Hepatocyte (in vitro differentiated cells): ENCODE results near the gene SLC9A3. TPM values are rescaled to one million over a fixed set of nuclear protein-coding genes. Genes with fewer than 3 reads are reported as not detected.

Experiments used
- DNase-seq: peaks from one replicate; pipeline ENCODE4 v3.0.0-alpha.2; 2016; ENCODE audit warnings: low spot score
- H2AFZ ChIP-seq: fragments of 200-600 bp; sonication (generic); 2 replicates; pipeline ENCODE4 v1.6.0; 2016; ENCODE audit warnings: antibody characterized with exemption, mild to moderate bottlenecking
- H3K27ac ChIP-seq: fragments of 200-600 bp; sonication (generic); 2 replicates; pipeline ENCODE4 v1.5.1; 2016; ENCODE audit warnings: mild to moderate bottlenecking
- H3K27me3 ChIP-seq: fragments of 200-600 bp; sonication (generic); 2 replicates; pipeline ENCODE4 v1.6.1; 2016
- H3K36me3 ChIP-seq: fragments of 200-600 bp; sonication (generic); replicated peaks from 2 replicates; pipeline ENCODE4 v1.5.1; 2016; ENCODE audit warnings: low read depth; ENCODE audit not compliant: insufficient read depth
- H3K4me1 ChIP-seq: fragments of 200-600 bp; sonication (generic); 2 replicates; pipeline ENCODE4 v1.5.1; 2016; ENCODE audit warnings: mild to moderate bottlenecking, moderate library complexity; ENCODE audit not compliant: insufficient read depth
- H3K4me2 ChIP-seq: fragments of 200-600 bp; sonication (generic); 2 replicates; pipeline ENCODE4 v1.6.0; 2016
- H3K4me3 ChIP-seq: fragments of 200-600 bp; sonication (generic); 2 replicates; pipeline ENCODE4 v1.5.1; 2016; ENCODE audit warnings: mild to moderate bottlenecking
- H3K79me2 ChIP-seq: fragments of 200-600 bp; sonication (generic); 2 replicates; pipeline ENCODE4 v1.6.0; 2017; ENCODE audit warnings: mild to moderate bottlenecking
- H3K9me2 ChIP-seq: fragments of 200-600 bp; sonication (generic); replicated peaks from 2 replicates; pipeline ENCODE4 v1.6.0; 2017; ENCODE audit warnings: mild to moderate bottlenecking; ENCODE audit not compliant: insufficient read depth
- H3K9me3 ChIP-seq: fragments of 200-600 bp; sonication (generic); 2 replicates; pipeline ENCODE4 v1.5.1; 2016; ENCODE audit warnings: low read depth, mild to moderate bottlenecking
- H4K20me1 ChIP-seq: fragments of 200-600 bp; sonication (generic); 2 replicates; pipeline ENCODE4 v1.6.0; 2016; ENCODE audit warnings: mild to moderate bottlenecking; ENCODE audit not compliant: insufficient read depth, poor library complexity, severe bottlenecking
- CTCF ChIP-seq: fragments of 200-600 bp; sonication (generic); IDR thresholded peaks from 2 replicates; pipeline ENCODE4 v1.5.1; 2016; ENCODE audit warnings: antibody characterized with exemption, mild to moderate bottlenecking; ENCODE audit not compliant: poor library complexity
- EZH2 ChIP-seq: fragments of 200-600 bp; sonication (generic); IDR thresholded peaks from 2 replicates; pipeline ENCODE4 v1.6.1; 2016; ENCODE audit warnings: antibody characterized with exemption, mild to moderate bottlenecking, borderline replicate concordance
- EZH2phosphoT487 ChIP-seq: fragments of 200-600 bp; sonication (generic); IDR thresholded peaks from one replicate; pipeline ENCODE4 v1.6.1; 2018; ENCODE audit warnings: antibody characterized with exemption, mild to moderate bottlenecking, low read depth, moderate library complexity; ENCODE audit not compliant: unreplicated experiment, severe bottlenecking
- WGBS: methylation state at CpG from one replicate; pipeline ENCODE4 v1.1.6; 2016; ENCODE audit warnings: low lambda C conversion rate; ENCODE audit errors: missing lambda C conversion rate; 5-methylcytosine and 5-hydroxymethylcytosine counted together
- polyA plus RNA-seq: library from polyadenylated mRNA; unstranded; fragments of >200 nt; fragmentation: Nextera tagmentation; extraction: Ambion mirVana; gene quantifications from 2 replicates; pipeline ENCODE4 v1.2.1, GENCODE V29; 2016
- total RNA-seq: library from RNA; depleted of rRNA; stranded (reverse); fragments of >200 nt; gene quantifications from 2 replicates; pipeline ENCODE4 v1.2.3, GENCODE V29; 2014

The SLC9A3 gene
- total and polyA plus RNA-seq, 2 experiments from 2014 or later = 4.8 to 7.4 TPM

DNA sequence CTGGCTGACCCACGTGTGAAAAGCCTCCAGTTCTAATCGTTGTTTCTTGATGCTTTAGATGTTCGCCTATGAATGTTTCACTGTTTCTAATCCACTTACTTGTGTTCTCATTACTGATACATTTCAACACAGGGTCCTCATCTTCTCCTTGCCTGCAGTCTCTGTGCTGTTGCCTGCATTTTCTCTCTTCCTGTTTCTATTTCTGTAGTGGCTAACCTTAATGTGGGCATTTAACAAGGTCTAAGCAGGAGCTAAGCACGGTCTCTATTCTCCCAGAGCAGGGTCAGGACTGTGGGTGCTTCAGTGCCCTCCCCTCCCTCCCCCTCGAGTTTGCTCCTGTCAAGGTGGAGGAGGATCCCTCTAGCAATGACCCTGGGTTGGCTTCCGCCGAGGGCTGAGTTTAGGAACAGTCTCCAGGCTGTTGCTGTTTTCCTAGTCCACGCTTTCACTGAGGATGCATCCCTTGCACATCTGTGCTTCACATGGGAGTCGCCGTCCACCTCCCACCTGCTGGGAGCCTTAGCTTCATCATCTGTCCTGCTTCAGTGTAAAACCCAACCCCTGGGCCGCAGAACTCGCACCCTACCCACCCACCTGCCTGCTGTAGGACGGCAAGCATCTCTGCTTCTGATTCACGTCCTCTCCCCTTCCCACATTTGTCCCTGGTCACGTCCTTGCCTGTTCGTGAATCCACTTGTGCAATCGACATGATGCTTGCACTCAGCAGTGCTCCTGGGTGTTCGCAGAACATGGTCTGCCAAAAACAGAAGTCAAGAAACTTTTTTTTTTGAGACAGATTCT, 83.6 kb downstream of the SLC9A3 start:
- no peaks in the 10 kb centered on the region for H3K36me3 ChIP-seq
- H3K4me1 ChIP-seq = peaks cover 7% of the 10 kb centered on the region
- H2AFZ ChIP-seq = no peak overlapping the region
- H4K20me1 ChIP-seq = peaks cover 5% of the 10 kb centered on the region
- H3K9me2 ChIP-seq = no peaks in the 10 kb centered on the region
- 89% methylated on average over 18 of the region's 18 CpGs for WGBS
- H3K9me3 ChIP-seq = no peaks in the 10 kb centered on the region
- TF ChIP-seq CTCF = no peak
- no peak for TF ChIP-seq EZH2
- no peak for TF ChIP-seq EZH2phosphoT487
- H3K4me2 ChIP-seq = no peak overlapping the region
- DNase-seq = no peak
- H3K27ac ChIP-seq = no peak overlapping the region
- H3K79me2 ChIP-seq = peaks cover 36% of the 10 kb centered on the region
- no peak overlapping the region for H3K4me3 ChIP-seq
- no peaks in the 10 kb centered on the region for H3K27me3 ChIP-seq

DNA sequence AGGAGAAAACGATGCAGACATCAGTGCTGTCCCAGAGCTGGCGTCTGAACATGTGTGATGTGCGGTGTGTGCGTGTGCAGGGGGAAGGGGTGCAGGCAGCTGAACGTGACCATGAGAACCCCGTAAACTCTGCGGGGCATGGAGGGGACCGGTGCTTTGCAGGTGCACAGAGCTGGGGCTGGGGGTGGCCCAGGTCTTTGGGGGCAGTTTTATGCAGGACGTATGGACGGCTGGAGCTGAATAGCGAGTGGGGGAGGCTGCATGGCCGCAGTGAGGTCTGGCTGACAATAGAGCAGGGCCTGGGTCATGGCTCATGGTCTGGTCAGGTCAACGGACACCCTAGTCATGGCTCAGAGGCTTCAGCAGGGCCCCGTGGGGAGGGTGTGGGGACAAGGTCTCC, 84.6 kb downstream of the SLC9A3 start:
- no peak for TF ChIP-seq EZH2phosphoT487
- no peak for TF ChIP-seq EZH2
- no peak for TF ChIP-seq CTCF
- H3K36me3 ChIP-seq = no peaks in the 10 kb centered on the region
- WGBS = 84% methylated on average over 14 of the region's 14 CpGs
- H4K20me1 ChIP-seq = peaks cover 5% of the 10 kb centered on the region
- peaks cover 29% of the 10 kb centered on the region for H3K79me2 ChIP-seq
- no peak overlapping the region for H2AFZ ChIP-seq
- DNase-seq = no peak
- no peaks in the 10 kb centered on the region for H3K9me2 ChIP-seq
- no peak overlapping the region for H3K4me3 ChIP-seq
- H3K4me2 ChIP-seq = no peak overlapping the region
- no peaks in the 10 kb centered on the region for H3K27me3 ChIP-seq
- H3K27ac ChIP-seq = no peak overlapping the region
- H3K4me1 ChIP-seq = peaks cover 7% of the 10 kb centered on the region
- H3K9me3 ChIP-seq = no peaks in the 10 kb centered on the region

DNA sequence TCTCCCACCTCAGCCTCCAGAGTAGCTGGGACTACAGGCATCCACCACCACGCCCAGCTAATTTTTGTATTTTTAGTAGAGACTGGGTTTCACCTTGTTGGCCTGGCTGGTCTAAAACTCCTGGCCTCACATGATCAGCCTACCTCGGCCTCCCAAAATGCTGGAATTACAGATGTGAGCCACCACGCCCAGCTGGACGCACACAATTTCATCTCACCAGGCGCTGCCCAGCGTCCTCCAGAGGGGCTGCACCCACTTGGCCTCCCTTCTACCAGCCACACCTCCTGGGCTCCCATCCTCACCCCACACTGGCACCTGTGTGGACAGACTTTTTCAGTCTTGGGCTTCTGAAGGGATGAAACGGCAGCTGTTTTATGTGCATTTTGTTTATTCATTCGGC, 85.1 kb downstream of the SLC9A3 start:
- Histone ChIP-seq H3K4me2 (no peak overlapping the region), H3K9me3 (no peaks in the 10 kb centered on the region), H3K4me1 (peaks cover 7% of the 10 kb centered on the region), H3K4me3 (no peak overlapping the region), H3K79me2 (peaks cover 24% of the 10 kb centered on the region), H3K36me3 (no peaks in the 10 kb centered on the region), H4K20me1 (peaks cover 2% of the 10 kb centered on the region), H3K27ac (no peak overlapping the region), H3K9me2 (no peaks in the 10 kb centered on the region), H3K27me3 (no peaks in the 10 kb centered on the region), H2AFZ (no peak overlapping the region)
- no peak for DNase-seq
- 91% methylated on average over 8 of the region's 8 CpGs for WGBS
- TF ChIP-seq EZH2 = no peak
- no peak for TF ChIP-seq CTCF
- no peak for TF ChIP-seq EZH2phosphoT487
